ENCODE measurements around the gene IMPDH2.
A peak's percentile ranks its signal among the peaks of the same experiment; 100 is the strongest.

DNA sequence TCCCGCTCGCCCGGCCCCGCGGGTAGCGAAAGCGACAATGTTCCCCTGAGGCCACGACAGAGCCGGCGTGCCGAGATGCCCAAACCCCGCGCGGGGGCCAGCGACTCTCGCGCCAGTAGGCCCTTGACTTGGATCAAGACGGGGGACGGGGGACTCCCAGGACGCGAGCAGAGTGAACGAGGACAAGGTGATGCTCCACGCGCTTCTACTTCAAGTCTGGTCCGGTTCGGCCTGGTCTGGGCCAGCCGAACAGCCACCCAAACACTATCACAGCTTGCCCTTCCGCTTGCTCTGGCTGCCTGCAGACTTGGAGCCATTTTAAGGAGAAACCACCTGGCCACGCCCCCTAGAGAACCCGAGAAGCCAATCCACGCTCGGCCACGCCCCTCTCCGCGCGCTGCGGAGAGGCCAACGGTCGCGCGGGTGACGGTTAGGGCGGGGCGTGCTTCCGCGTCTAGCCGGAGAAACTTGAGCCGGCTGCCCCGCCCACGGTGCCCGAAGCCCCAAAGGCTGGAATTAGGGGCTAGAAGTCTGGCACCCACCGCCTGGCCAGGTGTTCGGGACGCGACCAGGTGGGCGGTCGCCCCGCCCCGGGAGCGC, 7.9 kb downstream of the IMPDH2 start:
- TF ChIP-seq TAF1 (IDR thresholded peaks at IDR 0.05; ENCODE audit: low read depth, low read length) = peak; percentile 94
- peak; percentile 99 for TF ChIP-seq POLR2A (IDR thresholded peaks at IDR 0.05; ENCODE audit: low read depth, low read length)
- peak; percentile 100 for TF ChIP-seq POLR2AphosphoS5 (IDR thresholded peaks at IDR 0.05; ENCODE audit: low read depth, low read length)
- TF ChIP-seq PAX5 (IDR thresholded peaks at IDR 0.05; ENCODE audit: insufficient read depth, low read length, severe bottlenecking) = no peak
- no peak for TF ChIP-seq SPI1 (IDR thresholded peaks at IDR 0.05; ENCODE audit: low read depth, low read length)
- peak; percentile 94 for TF ChIP-seq POU2F2 (IDR thresholded peaks at IDR 0.05; ENCODE audit: low read depth, low read length)

Data from GM12891 (cell line).